IPS DF 4.7 (cell line): Measurements from ENCODE around the gene C22orf42.
"Not testable (repeated sequence)": the region's sequence is repeated elsewhere in the genome, so short reads cannot be mapped to it uniquely, and the experiment has no call there.

Source experiments
- DNase-seq: peaks from one replicate; pipeline ENCODE4 v3.0.0-alpha.2; 2013; ENCODE audit warnings: low spot score; ENCODE audit errors: extremely low read depth

The C22orf42 gene

GRCh38 chr22:32185821-32186220 is 26.7 kb upstream of the C22orf42 start:
- DNase-seq, result no peak

DNA sequence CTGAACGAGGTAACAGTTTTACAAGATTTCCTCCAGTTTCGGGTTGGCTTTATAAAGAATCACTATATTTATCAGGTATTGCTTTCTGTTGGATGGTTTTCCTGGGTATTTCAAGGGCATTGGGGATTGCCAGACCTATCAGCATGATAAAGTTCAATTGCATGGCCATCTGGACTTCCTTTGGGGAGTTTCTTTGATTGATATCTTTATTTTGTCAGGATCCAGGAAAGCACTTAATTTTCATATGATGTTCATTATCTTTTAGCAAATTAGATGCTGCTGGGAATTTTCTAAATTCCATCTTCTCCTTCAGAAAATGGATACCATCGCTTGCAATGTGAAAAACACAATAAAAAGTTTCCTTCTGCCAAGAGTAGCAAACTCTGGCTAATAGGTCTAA is 24.5 kb upstream of the C22orf42 start:
- no peak for DNase-seq

- no peak for DNase-seq
These were observed 21.9 kb upstream of the C22orf42 start for GRCh38 chr22:32181043-32181442.

DNA sequence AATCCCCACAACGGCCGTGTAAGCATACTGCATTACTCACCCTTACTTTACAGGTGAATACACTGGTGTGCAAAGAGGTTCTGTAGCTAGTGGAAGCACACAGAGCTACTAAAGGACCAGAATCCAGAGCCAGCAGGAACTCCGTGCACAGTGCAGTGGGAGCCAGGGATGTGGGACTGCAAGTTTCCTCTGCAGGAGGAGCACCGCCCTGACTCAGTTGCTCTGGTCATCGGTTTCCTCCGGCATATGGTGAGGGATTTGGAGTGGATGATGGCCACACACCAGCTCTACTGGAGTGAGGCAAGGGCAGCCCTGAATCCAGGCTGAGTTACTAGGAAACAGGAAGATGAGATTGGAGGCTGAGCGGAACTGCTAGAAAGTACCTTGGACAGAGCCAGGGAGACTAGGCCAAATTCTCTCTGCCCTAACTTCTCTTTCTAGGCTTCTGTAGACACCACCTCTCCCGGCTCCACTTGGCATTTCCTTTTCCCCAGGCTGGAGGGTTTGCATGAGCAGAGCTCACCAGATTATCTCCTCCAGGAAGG is 18.2 kb upstream of the C22orf42 start:
- DNase-seq, result no peak

GRCh38 chr22:32175683-32176644 is 16.9 kb upstream of the C22orf42 start:
- DNase-seq, result no peak

DNA sequence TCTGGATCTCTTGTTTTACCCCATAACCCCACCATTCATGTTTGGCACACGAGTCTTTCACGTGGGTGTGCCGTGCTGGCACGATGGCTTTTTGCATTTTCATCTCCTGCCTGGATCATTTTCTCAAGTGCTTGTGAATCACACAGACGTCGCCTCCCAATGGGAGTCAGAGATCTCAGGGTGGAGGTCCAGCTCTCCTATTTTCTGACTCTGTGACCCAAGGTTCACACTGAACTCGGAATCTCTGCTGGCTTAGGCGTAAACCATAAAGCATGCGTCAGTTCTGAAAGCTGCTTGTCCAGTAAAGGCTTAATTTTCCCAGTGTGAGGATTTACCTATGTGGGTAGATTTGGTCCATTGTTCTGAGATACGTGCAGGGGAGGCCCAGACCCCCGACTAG is 16.0 kb upstream of the C22orf42 start:
- DNase-seq, result no peak

DNA sequence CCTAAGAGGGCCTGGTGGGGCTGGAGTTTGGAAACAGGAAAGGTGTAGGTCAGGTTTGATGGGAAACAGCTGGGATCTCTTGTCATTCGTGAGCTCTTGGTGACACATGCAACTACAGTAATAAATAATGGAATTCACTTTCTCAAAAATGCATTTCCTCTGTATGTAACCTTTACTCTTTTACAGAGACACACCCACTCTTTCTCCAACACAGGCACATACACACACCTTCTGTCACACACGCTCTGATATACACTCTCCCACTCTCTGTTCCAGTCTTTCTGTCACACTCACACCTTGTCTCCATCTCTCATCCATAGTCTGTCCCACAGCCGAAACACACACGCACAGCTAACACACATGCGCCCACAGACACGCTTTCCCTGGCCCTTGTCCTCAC is 6.6 kb upstream of the C22orf42 start:
- no peak for DNase-seq

- no peak for DNase-seq
These were observed 5.2 kb upstream of the C22orf42 start for GRCh38 chr22:32164075-32164860.

DNA sequence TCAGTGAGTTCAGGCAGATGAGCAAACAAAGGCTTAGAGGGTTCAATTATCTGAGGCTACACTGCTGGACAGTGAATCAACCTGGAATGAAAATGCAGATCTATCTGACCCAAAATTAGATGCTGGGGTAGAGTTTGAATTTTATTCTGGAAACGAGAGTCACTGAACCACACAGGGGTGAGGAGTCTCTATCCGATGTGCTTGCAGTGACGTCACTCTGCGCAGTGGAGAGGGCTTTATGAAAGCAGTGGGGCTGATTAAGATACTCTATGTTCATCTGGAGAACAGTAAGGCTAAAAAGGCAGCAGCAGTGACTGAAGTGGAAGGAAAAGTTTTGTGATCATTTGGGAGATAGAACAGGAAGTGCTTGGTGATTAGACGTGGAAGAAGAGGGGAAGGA is 1.3 kb upstream of the C22orf42 start:
- DNase-seq, result not testable (repeated sequence)

GRCh38 chr22:32157632-32158031 is 1.5 kb downstream of the C22orf42 start:
- not testable (repeated sequence) for DNase-seq

DNA sequence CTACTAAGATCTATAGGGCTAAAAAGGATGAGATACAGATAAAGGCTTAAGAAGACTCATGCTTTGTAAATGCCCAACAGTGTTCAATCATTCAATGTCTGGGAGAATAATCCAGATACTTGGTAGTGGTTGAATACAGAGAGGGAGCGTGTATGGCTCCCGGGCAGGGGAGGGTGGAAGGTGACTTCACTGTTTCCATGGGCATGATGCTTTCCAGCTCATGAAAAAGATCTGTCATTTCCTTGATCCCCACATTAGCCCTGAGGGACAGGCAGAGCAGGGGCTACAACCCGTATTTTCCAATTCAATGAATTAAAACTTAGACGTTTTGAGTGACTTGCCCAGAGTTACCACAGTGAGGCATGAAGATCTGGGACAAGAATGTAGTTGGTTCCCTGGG is 4.4 kb downstream of the C22orf42 start:
- DNase-seq, result not testable (repeated sequence)

DNA sequence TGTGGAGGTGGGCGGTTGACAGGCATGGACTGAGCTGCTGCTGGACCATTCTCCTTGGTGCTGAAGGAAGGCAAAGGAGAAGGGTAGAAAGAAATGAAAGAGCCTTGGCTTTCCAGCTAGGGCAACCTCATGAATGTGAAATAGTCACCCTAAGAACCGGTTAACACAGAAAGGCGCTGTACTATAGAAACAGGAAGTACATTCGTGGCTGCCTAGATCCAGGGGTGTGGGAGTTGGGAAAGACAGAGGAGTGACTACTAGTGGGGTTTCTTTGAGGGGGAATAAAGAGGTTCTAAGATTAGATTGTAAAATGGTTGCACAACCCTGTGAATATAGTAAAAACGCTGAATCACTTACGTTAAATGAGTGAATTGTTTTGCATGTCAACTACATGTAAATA is 7.5 kb downstream of the C22orf42 start:
- DNase-seq, result not testable (repeated sequence)

GRCh38 chr22:32150647-32151046 is 8.5 kb downstream of the C22orf42 start:
- not testable (repeated sequence) for DNase-seq

DNA sequence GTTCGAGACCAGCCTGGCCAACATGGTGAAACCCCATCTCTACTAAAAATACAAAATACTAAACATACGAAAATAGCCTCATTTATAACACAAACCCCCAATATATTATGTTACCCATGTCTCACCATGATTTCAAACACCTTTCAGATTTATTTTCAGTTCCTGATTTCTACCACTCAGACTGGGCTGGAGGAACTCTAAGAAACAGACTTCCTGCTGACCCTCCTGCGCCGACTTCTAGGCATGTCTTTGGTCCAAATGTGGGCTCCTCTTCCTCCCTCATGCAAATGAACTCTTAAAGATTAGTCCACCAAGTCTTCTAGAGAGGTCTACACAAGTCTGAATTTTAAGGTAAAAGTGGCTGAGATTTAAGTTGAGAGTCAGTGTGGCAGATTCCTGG is 10.7 kb downstream of the C22orf42 start:
- not testable (repeated sequence) for DNase-seq

GRCh38 chr22:32147128-32147527 is 12.0 kb downstream of the C22orf42 start:
- not testable (repeated sequence) for DNase-seq

GRCh38 chr22:32144496-32145274 is 14.4 kb downstream of the C22orf42 start:
- no peak for DNase-seq

- no peak for DNase-seq
These were observed 16.5 kb downstream of the C22orf42 start for GRCh38 chr22:32142600-32142999.

DNA sequence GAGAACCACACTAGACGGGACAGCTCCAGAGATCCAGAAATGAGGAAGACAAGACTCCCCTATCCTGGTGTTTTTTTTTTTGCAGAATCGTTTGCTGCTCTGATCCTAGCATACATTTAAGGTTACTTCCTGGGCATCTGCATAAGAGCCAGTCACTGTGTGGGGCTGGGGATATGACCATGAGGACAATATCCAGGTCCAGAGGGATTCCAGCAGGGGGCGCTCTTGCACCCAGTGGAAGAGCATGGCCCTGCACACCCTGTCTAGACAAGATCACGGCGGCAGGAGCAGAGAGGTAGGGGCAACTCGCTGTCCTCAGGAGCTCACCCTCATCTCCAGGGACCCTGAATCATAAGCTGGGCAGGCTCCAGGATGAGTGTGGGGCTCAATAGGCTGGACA is 18.4 kb downstream of the C22orf42 start:
- not testable (repeated sequence) for DNase-seq

DNA sequence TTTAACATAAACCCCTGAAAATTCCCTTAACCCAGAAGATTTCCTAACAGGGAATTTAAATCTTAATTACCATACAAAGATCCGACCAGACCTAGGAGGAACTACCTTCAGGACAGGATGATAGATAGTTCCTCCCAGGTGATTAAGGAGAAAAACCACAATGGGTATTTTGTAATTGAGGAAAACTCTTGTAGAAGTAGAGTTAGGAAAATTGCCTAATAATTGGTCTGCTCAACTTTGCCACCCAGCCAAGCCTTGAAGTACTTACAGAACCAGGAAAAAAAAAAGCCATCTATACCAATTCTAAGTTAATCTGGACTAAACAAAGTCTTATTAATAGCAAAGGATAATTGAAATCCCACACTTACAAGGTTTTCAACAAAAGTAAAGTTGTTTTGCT is 20.5 kb downstream of the C22orf42 start:
- DNase-seq, result not testable (repeated sequence)

GRCh38 chr22:32137731-32138324 is 21.3 kb downstream of the C22orf42 start:
- DNase-seq, result not testable (repeated sequence)

GRCh38 chr22:32136881-32137280 is 22.2 kb downstream of the C22orf42 start:
- DNase-seq, result not testable (repeated sequence)
